HG02759 (cell line): ENCODE data around the gene MACF1.

ENCODE experiments used
- ATAC-seq: cut with Tn5 transposase; IDR thresholded peaks from one replicate; pipeline ENCODE4 v1.9.1; 2021; ENCODE audit warnings: mild to moderate bottlenecking, moderate library complexity; ENCODE audit not compliant: unreplicated experiment

The MACF1 gene

DNA sequence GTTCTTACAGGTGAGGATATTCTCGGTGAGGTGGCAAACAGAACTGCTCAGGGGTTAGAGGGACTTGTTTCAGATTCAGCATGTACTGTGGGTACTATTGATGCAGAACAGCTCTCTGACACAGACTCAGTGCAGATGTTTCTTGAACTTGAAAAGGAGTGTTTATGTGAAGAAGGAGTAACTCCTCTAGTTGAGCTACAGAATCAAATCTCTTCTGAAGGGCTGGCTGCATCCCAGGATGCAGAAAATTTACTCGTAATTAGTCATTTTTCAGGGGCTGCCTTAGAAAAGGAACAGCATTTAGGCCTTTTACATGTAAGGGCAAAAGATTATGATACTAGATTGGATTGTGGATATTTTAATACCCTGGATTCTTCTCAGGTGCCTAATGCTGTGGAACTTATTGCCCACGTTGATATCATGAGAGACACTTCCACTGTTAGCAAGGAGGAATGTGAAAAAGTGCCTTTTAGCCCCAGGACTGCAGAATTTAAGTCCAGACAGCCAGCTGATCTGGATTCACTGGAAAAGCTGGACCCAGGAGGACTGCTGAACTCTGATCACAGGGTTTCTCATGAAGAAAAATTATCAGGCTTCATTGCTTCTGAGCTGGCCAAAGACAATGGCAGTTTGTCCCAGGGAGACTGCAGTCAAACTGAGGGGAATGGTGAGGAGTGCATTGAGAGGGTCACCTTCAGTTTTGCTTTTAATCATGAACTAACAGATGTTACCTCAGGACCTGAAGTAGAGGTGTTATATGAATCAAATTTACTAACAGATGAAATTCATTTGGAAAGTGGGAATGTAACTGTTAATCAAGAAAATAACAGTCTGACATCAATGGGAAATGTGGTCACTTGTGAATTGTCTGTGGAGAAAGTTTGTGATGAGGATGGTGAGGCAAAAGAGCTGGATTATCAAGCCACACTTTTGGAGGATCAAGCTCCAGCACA is 207.3 kb downstream of the MACF1 start:
- no peak for ATAC-seq

DNA sequence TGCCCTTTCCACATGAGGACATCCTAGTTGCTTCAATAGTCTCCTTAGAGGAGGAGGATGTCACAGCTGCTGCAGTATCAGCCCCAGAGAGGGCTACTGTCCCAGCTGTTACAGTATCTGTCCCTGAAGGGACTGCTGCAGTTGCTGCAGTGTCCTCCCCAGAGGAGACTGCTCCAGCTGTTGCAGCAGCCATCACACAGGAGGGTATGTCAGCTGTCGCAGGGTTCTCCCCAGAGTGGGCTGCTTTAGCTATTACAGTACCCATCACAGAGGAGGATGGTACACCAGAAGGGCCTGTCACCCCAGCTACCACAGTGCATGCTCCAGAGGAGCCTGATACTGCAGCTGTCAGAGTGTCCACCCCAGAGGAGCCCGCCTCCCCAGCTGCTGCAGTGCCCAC is 208.4 kb downstream of the MACF1 start:
- ATAC-seq, result no peak

DNA sequence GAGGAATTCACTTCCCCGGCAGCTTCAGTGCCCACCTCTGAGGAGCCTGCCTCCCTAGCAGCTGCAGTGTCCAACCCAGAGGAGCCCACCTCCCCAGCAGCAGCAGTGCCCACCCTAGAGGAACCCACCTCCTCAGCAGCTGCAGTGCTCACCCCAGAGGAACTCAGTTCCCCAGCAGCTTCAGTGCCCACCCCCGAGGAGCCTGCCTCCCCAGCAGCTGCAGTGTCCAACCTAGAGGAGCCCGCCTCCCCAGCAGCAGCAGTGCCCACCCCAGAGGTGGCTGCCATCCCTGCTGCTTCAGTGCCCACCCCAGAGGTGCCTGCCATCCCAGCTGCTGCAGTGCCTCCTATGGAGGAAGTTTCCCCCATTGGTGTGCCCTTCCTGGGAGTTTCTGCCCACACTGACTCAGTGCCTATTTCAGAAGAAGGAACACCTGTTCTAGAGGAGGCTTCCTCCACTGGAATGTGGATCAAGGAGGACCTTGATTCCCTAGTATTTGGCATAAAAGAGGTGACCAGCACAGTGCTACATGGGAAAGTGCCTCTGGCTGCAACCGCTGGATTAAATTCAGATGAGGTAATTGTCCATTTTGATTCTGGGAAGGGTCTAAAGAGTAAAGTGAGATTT is 209.5 kb downstream of the MACF1 start:
- ATAC-seq, result no peak

DNA sequence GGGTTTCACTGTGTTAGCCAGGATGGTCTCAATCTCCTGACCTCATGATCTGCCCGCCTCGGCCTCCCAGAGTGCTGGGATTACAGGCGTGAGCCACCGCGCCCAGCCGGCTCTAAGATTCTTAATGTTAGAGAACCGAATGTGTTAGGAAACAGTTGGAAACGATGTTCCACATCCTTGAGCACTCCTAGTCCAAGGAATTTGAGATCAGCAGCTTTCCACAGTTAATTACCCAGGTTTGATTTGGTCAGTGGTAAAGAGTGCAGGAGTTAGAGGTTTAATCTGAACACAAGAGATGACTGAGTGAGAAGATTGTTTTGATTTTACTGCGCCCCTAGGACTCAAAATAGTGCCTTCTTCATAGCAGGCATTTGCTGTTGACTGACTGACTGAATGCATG is 211.1 kb downstream of the MACF1 start:
- no peak for ATAC-seq

GRCh38 chr1:39416609-39417008 is 212.1 kb downstream of the MACF1 start:
- no peak for ATAC-seq

GRCh38 chr1:39418236-39418635 is 213.7 kb downstream of the MACF1 start:
- no peak for ATAC-seq

- ATAC-seq, result no peak
Observed at GRCh38 chr1:39420493-39420892, 216.0 kb downstream of the MACF1 start.

DNA sequence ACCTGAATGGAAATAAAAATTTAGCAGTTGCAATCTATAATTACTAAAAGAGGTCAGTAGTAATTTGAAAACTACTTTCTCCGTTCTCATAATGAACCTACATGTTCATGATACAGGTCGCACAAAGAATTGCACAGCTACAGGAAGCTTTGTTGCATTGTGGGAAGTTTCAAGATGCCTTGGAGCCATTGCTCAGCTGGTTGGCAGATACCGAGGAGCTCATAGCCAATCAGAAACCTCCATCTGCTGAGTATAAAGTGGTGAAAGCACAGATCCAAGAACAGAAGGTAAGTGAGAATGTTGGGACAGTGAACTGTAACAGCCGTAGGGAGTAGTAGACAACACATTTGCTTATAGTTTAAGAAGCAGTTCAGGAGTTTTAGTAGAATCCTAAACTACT is 218.1 kb downstream of the MACF1 start:
- no peak for ATAC-seq

DNA sequence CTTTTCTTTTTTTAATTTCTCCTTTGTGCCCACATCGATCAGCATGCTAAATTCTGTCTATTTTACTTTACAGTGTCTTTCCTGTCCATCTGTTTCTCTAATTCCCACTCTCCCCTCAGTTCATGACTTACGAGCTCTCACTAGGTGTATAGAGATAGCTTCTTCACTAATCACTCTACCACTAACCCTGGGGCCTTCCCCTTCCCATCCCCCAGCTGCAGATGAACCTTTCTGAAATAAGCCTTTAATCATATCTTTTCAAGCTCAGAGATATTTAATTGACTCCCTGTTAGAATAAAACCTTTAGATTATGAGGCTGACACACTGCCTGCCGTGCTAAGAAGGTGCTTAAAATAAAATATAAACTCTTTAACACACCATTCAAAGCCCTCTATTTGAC is 220.7 kb downstream of the MACF1 start:
- no peak for ATAC-seq

GRCh38 chr1:39425634-39426033 is 221.1 kb downstream of the MACF1 start:
- no peak for ATAC-seq

GRCh38 chr1:39426346-39426745 is 221.9 kb downstream of the MACF1 start:
- no peak for ATAC-seq

GRCh38 chr1:39427374-39427773 is 222.9 kb downstream of the MACF1 start:
- no peak for ATAC-seq

- no peak for ATAC-seq
Observed at GRCh38 chr1:39427912-39428311, 223.4 kb downstream of the MACF1 start.

DNA sequence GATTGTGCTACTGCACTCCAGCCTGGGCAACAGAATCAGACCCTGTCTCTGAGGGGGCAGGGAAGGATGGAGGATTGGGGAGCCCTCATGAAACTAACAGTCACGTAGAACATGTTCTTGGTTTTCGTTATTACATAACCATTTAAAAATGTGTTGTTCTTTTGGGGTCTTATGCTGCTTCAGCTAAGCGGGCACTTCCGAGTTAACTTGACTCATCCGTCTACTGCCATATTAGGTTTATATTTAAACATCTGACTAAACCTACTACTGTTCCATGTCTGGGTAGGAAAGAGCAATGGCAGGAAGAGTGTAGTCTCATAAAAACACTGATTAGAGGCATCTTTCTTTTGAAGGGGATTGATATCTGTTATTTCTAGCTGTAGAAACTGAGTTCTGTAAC is 227.4 kb downstream of the MACF1 start:
- no peak for ATAC-seq

DNA sequence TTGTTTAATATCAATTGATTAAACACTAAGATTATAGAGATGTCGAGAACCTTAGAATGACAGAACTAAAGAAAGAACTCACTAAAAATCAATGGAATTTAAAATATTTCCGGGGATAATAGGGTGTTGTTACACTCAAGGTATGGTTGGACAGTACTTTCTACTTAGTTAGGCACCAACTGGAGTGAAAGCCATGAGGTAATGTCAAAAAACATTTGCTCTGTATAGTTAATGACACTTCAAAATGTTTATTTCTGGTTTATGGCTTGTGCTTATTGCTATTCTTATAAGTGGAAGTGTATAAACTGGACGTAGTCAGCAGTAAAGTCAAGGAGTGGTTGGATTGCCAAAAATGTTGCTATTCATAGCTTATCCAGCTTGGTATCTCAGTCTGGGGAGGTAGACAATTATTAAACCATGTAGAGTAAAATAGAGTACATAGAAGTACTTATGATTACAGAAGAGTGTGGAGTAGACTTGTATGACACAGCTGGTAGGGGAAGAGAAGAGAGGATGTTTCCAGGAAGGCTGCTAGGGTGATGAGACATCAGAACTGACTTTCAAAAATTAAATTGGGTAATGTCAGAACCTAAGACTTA is 230.4 kb downstream of the MACF1 start:
- ATAC-seq, result no peak

- ATAC-seq, result no peak
Observed at GRCh38 chr1:39435597-39435996, 231.1 kb downstream of the MACF1 start.

GRCh38 chr1:39436842-39437241 is 232.3 kb downstream of the MACF1 start:
- no peak for ATAC-seq

DNA sequence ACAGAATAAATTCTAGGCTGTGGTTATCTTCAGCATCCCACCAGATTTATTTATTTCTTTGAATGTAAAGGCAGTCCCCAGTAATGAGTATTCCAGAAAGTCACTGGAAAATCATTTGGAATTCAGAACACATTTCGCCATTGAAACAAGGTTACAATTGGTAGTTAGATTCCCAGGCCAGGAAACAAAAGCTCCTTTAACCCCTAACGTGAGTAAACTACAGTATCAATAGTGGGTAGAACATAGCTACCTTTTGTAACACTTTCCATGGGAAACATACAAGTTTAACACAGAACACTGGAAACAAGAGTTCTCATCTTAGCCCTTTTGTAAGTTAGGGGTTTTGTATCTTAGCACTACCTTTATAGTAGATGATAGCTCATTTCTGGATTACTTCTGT is 233.5 kb downstream of the MACF1 start:
- ATAC-seq, result no peak

- ATAC-seq, result no peak
Observed at GRCh38 chr1:39440856-39441255, 236.4 kb downstream of the MACF1 start.

- ATAC-seq, result no peak
Observed at GRCh38 chr1:39441797-39442196, 237.3 kb downstream of the MACF1 start.

GRCh38 chr1:39445573-39445972 is 241.1 kb downstream of the MACF1 start:
- ATAC-seq, result no peak

DNA sequence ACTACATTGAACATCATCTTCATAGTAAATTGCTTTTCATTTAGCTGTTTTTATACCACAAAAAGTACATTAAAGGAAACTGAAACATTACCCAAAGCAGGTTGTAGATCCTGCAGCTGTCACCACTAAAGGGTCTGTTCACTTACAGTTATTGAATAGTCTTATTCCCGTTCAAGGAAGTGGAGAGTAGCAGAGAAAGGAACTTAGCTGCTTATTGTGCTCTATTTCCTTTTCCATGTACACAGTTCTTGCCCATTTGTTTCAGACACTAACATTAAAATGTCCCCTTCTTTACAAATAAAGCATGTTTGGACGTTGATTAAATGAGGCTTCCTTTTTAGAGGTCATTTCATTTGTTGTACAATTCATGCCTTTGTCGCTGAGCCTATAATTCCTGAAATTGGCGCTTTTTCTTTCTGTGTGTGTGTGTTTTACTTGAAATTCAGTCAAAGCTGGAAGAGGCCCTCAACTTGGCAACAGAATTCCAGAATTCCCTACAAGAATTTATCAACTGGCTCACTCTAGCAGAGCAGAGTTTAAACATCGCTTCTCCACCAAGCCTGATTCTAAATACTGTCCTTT is 242.6 kb downstream of the MACF1 start:
- no peak for ATAC-seq
